GDM1 (cell line): ENCODE data around the gene NRXN3.

Experiments used
- DNase-seq: peaks from one replicate; lab custom pipeline; 2025; lab: John Stamatoyannopoulos, UW

NRXN3 gene

GRCh38 chr14:79418649-79419415 lies 1248.7 kb downstream of the NRXN3 start:
- no peak for DNase-seq

DNA sequence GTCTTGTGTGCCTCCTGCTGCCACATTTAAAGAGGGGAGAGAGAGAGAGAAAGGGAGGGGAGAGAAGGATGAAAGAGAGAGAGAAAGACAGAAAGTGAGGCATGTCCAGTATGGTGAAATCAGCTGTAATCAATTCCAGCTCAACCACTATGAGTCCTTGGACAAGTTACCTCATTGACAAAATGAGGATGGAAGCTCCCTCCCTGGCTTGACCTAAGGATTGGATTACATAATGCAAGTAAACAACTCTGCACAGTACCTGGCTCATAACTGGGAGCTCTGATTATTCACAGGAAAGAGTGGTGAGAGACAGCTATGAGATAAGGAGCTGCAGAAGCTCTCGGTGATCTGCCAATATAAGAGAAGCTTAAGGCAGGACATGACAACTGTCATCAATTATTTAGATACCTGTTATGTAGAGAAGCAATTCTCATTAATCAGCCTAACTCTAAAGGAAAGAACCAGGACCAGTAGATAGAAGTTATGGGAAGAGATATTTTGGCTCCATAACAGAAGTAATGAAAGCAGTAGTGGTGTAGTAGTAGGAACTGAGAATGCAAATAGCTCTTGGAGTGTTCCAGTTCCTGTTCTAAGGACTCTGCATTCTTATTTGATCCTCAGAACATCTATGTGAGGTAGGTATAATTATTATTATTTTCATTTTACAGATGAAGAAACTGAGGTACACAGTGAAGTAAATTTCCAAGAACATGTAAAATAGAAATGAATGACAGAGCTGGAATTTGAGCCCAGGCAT lies 1249.6 kb downstream of the NRXN3 start:
- no peak for DNase-seq

DNA sequence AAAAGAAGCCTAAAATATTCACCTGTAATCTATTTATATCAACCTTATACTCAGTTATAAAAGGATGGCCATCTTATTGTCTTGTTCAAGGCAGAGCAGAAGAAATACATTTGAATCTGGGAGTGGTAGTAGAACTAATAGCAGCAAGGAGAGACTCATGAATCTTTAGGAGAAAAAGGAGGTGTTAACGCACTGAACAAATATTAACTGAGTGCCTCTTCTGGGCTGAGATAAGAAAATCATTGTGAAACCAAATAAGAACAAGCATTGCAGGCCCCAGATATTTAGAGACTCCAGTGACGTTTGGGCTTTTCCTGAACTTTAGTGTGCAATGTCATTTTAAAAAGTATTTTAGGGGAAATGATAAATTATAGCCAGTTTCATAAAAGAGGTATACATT lies 1250.6 kb downstream of the NRXN3 start:
- DNase-seq = no peak

- no peak for DNase-seq
These were observed 1251.6 kb downstream of the NRXN3 start for GRCh38 chr14:79421811-79422210.

- no peak for DNase-seq
These were observed 1254.3 kb downstream of the NRXN3 start for GRCh38 chr14:79424462-79424861.

- no peak for DNase-seq
These were observed 1256.1 kb downstream of the NRXN3 start for GRCh38 chr14:79426103-79426755.

- DNase-seq = no peak
These were observed 1262.5 kb downstream of the NRXN3 start for GRCh38 chr14:79432640-79433039.

- DNase-seq = no peak
These were observed 1266.2 kb downstream of the NRXN3 start for GRCh38 chr14:79436335-79436734.

- DNase-seq = no peak
These were observed 1267.8 kb downstream of the NRXN3 start for GRCh38 chr14:79437951-79438350.

- no peak for DNase-seq
These were observed 1268.6 kb downstream of the NRXN3 start for GRCh38 chr14:79438696-79439342.

GRCh38 chr14:79442786-79443185 lies 1272.6 kb downstream of the NRXN3 start:
- DNase-seq = no peak

- no peak for DNase-seq
These were observed 1273.4 kb downstream of the NRXN3 start for GRCh38 chr14:79443602-79444001.

DNA sequence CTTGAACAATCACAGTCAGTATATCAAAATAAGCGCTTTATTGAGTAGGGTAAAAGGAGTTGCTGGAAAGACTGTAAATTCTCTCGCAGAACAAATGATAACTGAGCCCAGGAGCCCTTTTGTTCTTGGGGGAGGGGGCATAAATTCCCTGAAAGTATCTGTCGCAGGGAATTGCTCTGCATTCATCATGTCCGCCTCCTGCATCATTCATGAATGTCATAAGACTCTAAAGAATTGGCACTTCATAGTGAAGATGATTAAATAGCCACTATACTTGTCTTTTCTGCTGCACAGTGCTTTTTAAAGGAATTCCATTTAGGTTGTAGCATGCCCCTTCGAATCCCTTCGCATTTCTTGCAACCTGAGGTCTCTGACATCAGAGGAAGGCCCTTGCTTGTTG lies 1278.8 kb downstream of the NRXN3 start:
- no peak for DNase-seq

GRCh38 chr14:79451601-79452000 lies 1281.4 kb downstream of the NRXN3 start:
- DNase-seq = no peak

- DNase-seq = no peak
These were observed 1283.1 kb downstream of the NRXN3 start for GRCh38 chr14:79453276-79453675.

DNA sequence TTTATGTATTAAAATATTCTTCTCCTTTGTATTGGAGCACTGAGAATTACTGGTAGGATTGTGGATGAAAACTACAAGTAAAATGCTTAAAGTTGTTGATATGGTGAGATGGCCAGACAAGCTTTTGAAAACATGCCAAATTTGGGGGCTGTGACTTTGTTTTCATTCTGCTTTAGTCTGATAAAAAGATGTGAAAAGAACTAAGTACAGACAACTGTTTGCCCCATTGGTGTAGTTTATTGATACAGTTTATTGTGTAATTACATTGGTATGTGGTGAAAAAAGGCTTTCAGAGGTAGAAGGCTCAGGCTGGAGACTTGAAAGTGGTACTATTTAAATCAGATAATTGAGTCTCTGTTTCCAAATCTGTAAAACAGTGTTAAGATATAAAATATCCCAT lies 1294.3 kb downstream of the NRXN3 start:
- no peak for DNase-seq

DNA sequence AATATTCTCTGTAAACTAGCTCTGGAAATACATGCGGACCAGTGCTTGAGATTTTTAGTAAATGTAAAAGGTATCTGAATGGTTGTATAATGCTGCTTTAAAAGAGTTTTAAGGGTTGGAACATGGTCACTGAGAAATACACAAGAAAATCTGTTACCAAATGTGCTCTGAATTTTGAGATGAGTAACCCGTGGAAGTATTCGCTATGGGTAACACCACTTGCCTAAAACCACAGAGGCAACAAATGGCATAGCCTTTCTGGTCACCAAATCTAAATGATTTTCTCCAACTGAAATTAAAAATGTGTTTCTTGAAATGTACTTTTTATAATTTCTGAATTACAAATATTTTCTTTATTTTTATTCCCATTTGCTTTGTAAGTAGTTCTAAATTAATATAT lies 1295.5 kb downstream of the NRXN3 start:
- DNase-seq = no peak

GRCh38 chr14:79466938-79467527 lies 1296.9 kb downstream of the NRXN3 start:
- no peak for DNase-seq

- no peak for DNase-seq
These were observed 1297.7 kb downstream of the NRXN3 start for GRCh38 chr14:79467835-79468234.

- DNase-seq = no peak
These were observed 1298.3 kb downstream of the NRXN3 start for GRCh38 chr14:79468486-79468885.

- DNase-seq = no peak
These were observed 1303.5 kb downstream of the NRXN3 start for GRCh38 chr14:79473651-79474050.

- no peak for DNase-seq
These were observed 1305.8 kb downstream of the NRXN3 start for GRCh38 chr14:79475887-79476532.
